K562 (cell line): ENCODE data around the gene PLA2G2C. TPM values are rescaled to one million over a fixed set of nuclear protein-coding genes. Genes with fewer than 3 reads are reported as not detected.

Source experiments
- ATAC-seq: fragments of 200-7000 bp; cut with Tn5 transposase; 3 replicates; pipeline ENCODE4 v1.9.1; 2020; ENCODE audit warnings: moderate library complexity
- BruUV-seq: library from RNA; stranded (reverse); fragments of 400-500 nt; replicated peaks from 2 replicates; lab custom pipeline; 2021; lab: Mats Ljungman, UMichigan
- CTCF ChIA-PET: fragments of 300-600 bp; formaldehyde crosslinking; extraction: SDS; loops from one replicate; lab custom pipeline; 2021; ENCODE audit warnings: low intra/inter-chr PET ratio; lab: Yijun Ruan, JAX
- POLR2A ChIA-PET: fragments of 300-600, 350-650 bp; sonication (Branson Sonifier 250); formaldehyde crosslinking; extraction: SDS; loops from one replicate; lab custom pipeline; 2021; ENCODE audit warnings: antibody characterized with exemption, inconsistent platforms; lab: Yijun Ruan, JAX
- DNase-seq, 4 experiments: peaks; one replicate each; pipeline versions ENCODE4 v3.0.0 to v3.0.0-alpha.2; 2011 to 2018; ENCODE audit warnings: low spot score in 3 of 4, mixed read lengths in 3 of 4; ENCODE audit errors: extremely low read depth in 1 of 4
- FAIRE-seq: peaks from 2 replicates; lab custom pipeline; 2011; peaks lifted over from hg19 to GRCh38; lab: Jason Lieb, UNC
- H2AFZ ChIP-seq: 2 replicates; pipeline ENCODE4 v1.6.0; 2011; ENCODE audit warnings: low read depth, low read length, control low read depth, inconsistent platforms
- H3K27ac ChIP-seq: fragments of 200-600 bp; 3 replicates; pipeline ENCODE4 v1.8.0; 2011; ENCODE audit warnings: low read depth, mild to moderate bottlenecking, control low read depth, inconsistent platforms, low read length, moderate library complexity, mixed read lengths; ENCODE audit errors: extremely low read depth
- H3K27me3 ChIP-seq, 2 experiments: fragments of 300-600 bp in 1 of 2; 2 replicates in 1 of 2; 3 replicates in 1 of 2; pipeline versions ENCODE4 v1.6.0 to v1.8.0; 2011; ENCODE audit warnings: inconsistent platforms in 2 of 2, low read length in 2 of 2, mild to moderate bottlenecking in 1 of 2, mixed read lengths in 1 of 2, moderate library complexity in 1 of 2; ENCODE audit not compliant: control insufficient read depth in 2 of 2, insufficient read depth in 2 of 2
- H3K36me3 ChIP-seq: fragments of 300-600 bp; 3 replicates; pipeline ENCODE4 v1.8.0; 2011; ENCODE audit warnings: mild to moderate bottlenecking, low read length, inconsistent platforms; ENCODE audit not compliant: control insufficient read depth, insufficient read depth
- H3K4me1 ChIP-seq, 2 experiments: fragments of 200-600 bp in 1 of 2; replicated peaks in 1 of 2; 2 replicates in 1 of 2; 3 replicates in 1 of 2; pipeline versions ENCODE4 v1.5.1 to v1.8.0; 2011; ENCODE audit warnings: inconsistent platforms in 2 of 2, low read length in 2 of 2, mild to moderate bottlenecking in 1 of 2, mixed read lengths in 1 of 2, moderate library complexity in 1 of 2; ENCODE audit not compliant: control insufficient read depth in 2 of 2, insufficient read depth in 2 of 2
- H3K4me2 ChIP-seq: 2 replicates; pipeline ENCODE4 v1.6.1; 2011; ENCODE audit warnings: low read length, control low read depth, inconsistent platforms, mixed read lengths; ENCODE audit not compliant: insufficient read depth
- H3K4me3 ChIP-seq: fragments of 200-600 bp; sonication (generic), shearing (Covaris generic); 2 replicates; pipeline ENCODE4 v1.5.1; 2016; ENCODE audit warnings: control low read depth, inconsistent platforms
- H3K79me2 ChIP-seq: fragments of 200-600 bp; 3 replicates; pipeline ENCODE4 v1.8.0; 2011; ENCODE audit warnings: low read length, inconsistent platforms; ENCODE audit not compliant: control insufficient read depth, insufficient read depth
- H3K9ac ChIP-seq, 2 experiments: 2 replicates each; pipeline versions ENCODE4 v1.6.0 to v1.6.1; 2011; ENCODE audit warnings: low read depth in 2 of 2, low read length in 2 of 2, control low read depth in 1 of 2, inconsistent platforms in 1 of 2, mild to moderate bottlenecking in 1 of 2, mixed read lengths in 1 of 2; ENCODE audit not compliant: insufficient read depth in 1 of 2
- H3K9me1 ChIP-seq: one replicate; pipeline ENCODE4 v1.6.0; 2011; ENCODE audit warnings: inconsistent platforms, mild to moderate bottlenecking, low read length, moderate library complexity; ENCODE audit not compliant: control insufficient read depth, insufficient read depth
- H3K9me3 ChIP-seq: replicated peaks from 2 replicates; pipeline ENCODE4 v1.5.1; 2011; ENCODE audit warnings: low read depth, low read length, inconsistent platforms; ENCODE audit not compliant: control insufficient read depth, insufficient read depth
- H4K20me1 ChIP-seq: replicated peaks from 2 replicates; pipeline ENCODE4 v1.6.1; 2011; ENCODE audit warnings: low read length, inconsistent platforms, mixed read lengths; ENCODE audit not compliant: control insufficient read depth, insufficient read depth
- ATF6 ChIP-seq: sonication (generic); formaldehyde crosslinking; IDR thresholded peaks from 2 replicates; pipeline ENCODE4 v1.4.0; 2020; ENCODE audit warnings: mild to moderate bottlenecking, missing genetic modification reagents
- BCL6 ChIP-seq: fragments of 250-450 bp; sonication (Bioruptor Pico); IDR thresholded peaks from 2 replicates; pipeline ENCODE4 v1.4.0; 2020
- BCOR ChIP-seq: fragments of 450-650 bp; IDR thresholded peaks from 2 replicates; pipeline ENCODE4 v1.6.1; 2016
- DPF2 ChIP-seq: fragments of 450-650 bp; IDR thresholded peaks from 2 replicates; pipeline ENCODE4 v1.6.1; 2016
- HBP1 ChIP-seq: fragments of 450-650 bp; formaldehyde crosslinking; IDR thresholded peaks from 2 replicates; pipeline ENCODE4 v1.4.0; 2022; ENCODE audit warnings: missing genetic modification characterization
- RBFOX2 ChIP-seq: fragments of 200-400 bp; formaldehyde crosslinking; IDR thresholded peaks from 2 replicates; pipeline ENCODE4 v1.6.1; 2017; ENCODE audit warnings: low read depth, mild to moderate bottlenecking, low read length, moderate library complexity
- RBM25 ChIP-seq: fragments of 200-400 bp; formaldehyde crosslinking; IDR thresholded peaks from 2 replicates; pipeline ENCODE4 v1.6.1; 2018; ENCODE audit warnings: low read length, low read depth, moderate library complexity; ENCODE audit not compliant: severe bottlenecking
- ZFP36 ChIP-seq: fragments of 150-350 bp; IDR thresholded peaks from 2 replicates; pipeline ENCODE4 v1.6.1; 2018; ENCODE audit warnings: low read length, low read depth; ENCODE audit not compliant: partially characterized antibody
- ZNF184 ChIP-seq: sonication (generic); formaldehyde crosslinking; IDR thresholded peaks from 2 replicates; pipeline ENCODE4 v1.5.0; 2020; ENCODE audit warnings: missing genetic modification reagents
- WGBS: fragments of 100-300 bp; shearing (Covaris generic); methylation state at CpG from one replicate; pipeline ENCODE4 v1.1.6; 2016; ENCODE audit warnings: low coverage, mixed read lengths; ENCODE audit not compliant: insufficient coverage; ENCODE audit errors: missing lambda C conversion rate; 5-methylcytosine and 5-hydroxymethylcytosine counted together
- in situ Hi-C: fragments of 300-500 bp; cut with MboI; formaldehyde crosslinking; loops from 4 replicates; pipeline ENCODE4 v1.15.0; 2018; ENCODE audit warnings: inconsistent platforms, mixed read lengths
- intact Hi-C: fragments of 100-400 bp; cut with micrococcal nuclease; formaldehyde crosslinking; loops from 2 replicates; pipeline ENCODE4 v1.14.2; 2022
- polyA plus RNA-seq, 8 experiments: library from polyadenylated mRNA; depleted of rRNA in 4 of 8; stranded (reverse) in 5 of 8; unstranded in 3 of 8; fragments of >200 nt; fragmentation: Nextera tagmentation in 2 of 8; fragmentation: Illumina TruSeq in 1 of 8; extraction: Ambion mirVana in 2 of 8; extraction: Trizol in 1 of 8; gene quantifications; 2 replicates each; pipeline versions ENCODE4 v1.2.1 to v1.2.3, GENCODE V29; 2011 to 2014; ENCODE audit warnings: inconsistent platforms in 1 of 8, missing spikeins in 1 of 8
- total RNA-seq, 7 experiments: library from RNA; depleted of rRNA in 6 of 7; stranded (reverse); fragments of >200 nt in 6 of 7; fragmentation: Illumina TruSeq in 2 of 7; extraction: Trizol in 2 of 7; gene quantifications; 2 replicates each; pipeline versions ENCODE4 v1.2.1 to v1.2.3, GENCODE V29; 2011 to 2021; ENCODE audit warnings: low replicate concordance in 1 of 7

Gene PLA2G2C
- total and polyA plus RNA-seq, 9 of the 15 experiments (the other 6 are each of a cell fraction or from before 2014, with no cell fraction given), result 0.14 to 0.49 (median 0.21) TPM

- POLR2A ChIA-PET, result interaction anchor here (0.7 kb wide), 2 partner anchors 18 to 268 kb away, joined by 3 read pairs; no protein-coding TSS in a partner anchor
Observed at GRCh38 chr1:20189664-20190063, 3.3 kb upstream of the PLA2G2C start.

More at GRCh38 chr1:20189664-20190063, 3.3 kb upstream of the PLA2G2C start:
- TF ChIP-seq BCL6 (CRISPR knock-in tag) (no peak), RBFOX2 (peak; percentile 14; the same call in 1 of the 2 replicates), HBP1 (CRISPR knock-in tag) (no peak), BCOR (0 out of 2 replicates have a peak, but pooled peaks have one; percentile 55), ZFP36 (peak; percentile 37), ATF6 (CRISPR knock-in tag) (0 out of 2 replicates have a peak, but pooled peaks have one; percentile 15), RBM25 (peak; percentile 45), DPF2 (no peak), ZNF184 (no peak)
- TF ChIP-seq, all 486 proteins: peak for 5
- Histone ChIP-seq H3K27me3 (no peaks in the 10 kb centered on the region), H2AFZ (no peak overlapping the region), H3K4me3 (no peak overlapping the region), H3K36me3 (peaks cover 33% of the 10 kb centered on the region; the same call in 2 of the 3 replicates), H3K4me1 (peaks cover 54 to 70% of the 10 kb centered on the region in 2 experiments), H3K9me3 (no peaks in the 10 kb centered on the region), H3K9me1 (no peaks in the 10 kb centered on the region), H3K79me2 (peaks cover 46% of the 10 kb centered on the region), H3K4me2 (peak overlapping the region; percentile 87; the same call in 1 of the 2 replicates), H3K9ac (peak overlapping the region; percentile 77 to 89; a peak in 1 of 4 replicates), H3K27ac (no peak overlapping the region), H4K20me1 (no peaks in the 10 kb centered on the region)
- intact Hi-C loops, result no loop called here
- ATAC-seq (no peak), DNase-seq (no peak), FAIRE-seq (no peak)
- CTCF ChIA-PET, result no interaction called here
- no TSS peak for BruUV-seq
- in situ Hi-C loops, result no loop called here
- WGBS, result 80% methylated on average over 4 of the region's 4 CpGs
